HL-60 (cell line): ENCODE results near the gene OR1N1.

ENCODE experiments used
- GABPA ChIP-seq: IDR thresholded peaks from 2 replicates; pipeline ENCODE4 v1.6.1; 2012; ENCODE audit warnings: low read depth
- POLR2AphosphoS5 ChIP-seq: IDR thresholded peaks from 2 replicates; pipeline ENCODE4 v1.6.1; 2012; ENCODE audit warnings: low read depth
- SPI1 ChIP-seq: IDR thresholded peaks from 2 replicates; pipeline ENCODE4 v1.6.1; 2012; ENCODE audit warnings: low read depth, mild to moderate bottlenecking, borderline replicate concordance
- TF ChIP-seq, protein P1 (sequence below): IDR thresholded peaks from one replicate; pipeline ENCODE4 v1.5.1; 2011; ENCODE audit warnings: low read length, control low read depth, inconsistent platforms; ENCODE audit not compliant: insufficient read depth
- TF ChIP-seq, protein P2 (sequence below): IDR thresholded peaks from 2 replicates; pipeline ENCODE4 v1.6.1; 2012; ENCODE audit warnings: low read depth; ENCODE audit not compliant: insufficient replicate concordance

DNA sequence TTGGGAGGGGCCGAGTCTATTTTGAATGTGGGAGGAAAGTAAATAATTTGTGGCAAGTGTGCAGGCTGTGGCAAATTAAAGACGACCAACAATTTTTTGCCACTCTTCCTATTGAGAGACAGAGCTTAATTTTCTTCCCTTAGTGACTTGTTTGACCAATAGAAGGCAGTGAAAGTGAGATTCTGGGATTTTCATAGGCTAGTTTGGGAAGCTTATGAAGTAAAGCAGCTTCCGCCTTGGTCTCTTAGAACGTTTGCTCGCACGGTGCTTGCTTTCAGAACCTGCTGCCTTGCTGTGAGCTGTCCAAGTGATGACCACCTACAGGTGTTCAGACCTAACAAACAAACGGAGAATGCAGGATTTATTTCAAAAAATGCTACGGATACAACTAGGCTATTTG, 19.1 kb upstream of the OR1N1 start:
- TF ChIP-seq, protein P1, sequence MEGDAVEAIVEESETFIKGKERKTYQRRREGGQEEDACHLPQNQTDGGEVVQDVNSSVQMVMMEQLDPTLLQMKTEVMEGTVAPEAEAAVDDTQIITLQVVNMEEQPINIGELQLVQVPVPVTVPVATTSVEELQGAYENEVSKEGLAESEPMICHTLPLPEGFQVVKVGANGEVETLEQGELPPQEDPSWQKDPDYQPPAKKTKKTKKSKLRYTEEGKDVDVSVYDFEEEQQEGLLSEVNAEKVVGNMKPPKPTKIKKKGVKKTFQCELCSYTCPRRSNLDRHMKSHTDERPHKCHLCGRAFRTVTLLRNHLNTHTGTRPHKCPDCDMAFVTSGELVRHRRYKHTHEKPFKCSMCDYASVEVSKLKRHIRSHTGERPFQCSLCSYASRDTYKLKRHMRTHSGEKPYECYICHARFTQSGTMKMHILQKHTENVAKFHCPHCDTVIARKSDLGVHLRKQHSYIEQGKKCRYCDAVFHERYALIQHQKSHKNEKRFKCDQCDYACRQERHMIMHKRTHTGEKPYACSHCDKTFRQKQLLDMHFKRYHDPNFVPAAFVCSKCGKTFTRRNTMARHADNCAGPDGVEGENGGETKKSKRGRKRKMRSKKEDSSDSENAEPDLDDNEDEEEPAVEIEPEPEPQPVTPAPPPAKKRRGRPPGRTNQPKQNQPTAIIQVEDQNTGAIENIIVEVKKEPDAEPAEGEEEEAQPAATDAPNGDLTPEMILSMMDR = no peak
- TF ChIP-seq POLR2AphosphoS5 (no peak), GABPA (no peak), SPI1 (no peak)
- TF ChIP-seq, protein P2, sequence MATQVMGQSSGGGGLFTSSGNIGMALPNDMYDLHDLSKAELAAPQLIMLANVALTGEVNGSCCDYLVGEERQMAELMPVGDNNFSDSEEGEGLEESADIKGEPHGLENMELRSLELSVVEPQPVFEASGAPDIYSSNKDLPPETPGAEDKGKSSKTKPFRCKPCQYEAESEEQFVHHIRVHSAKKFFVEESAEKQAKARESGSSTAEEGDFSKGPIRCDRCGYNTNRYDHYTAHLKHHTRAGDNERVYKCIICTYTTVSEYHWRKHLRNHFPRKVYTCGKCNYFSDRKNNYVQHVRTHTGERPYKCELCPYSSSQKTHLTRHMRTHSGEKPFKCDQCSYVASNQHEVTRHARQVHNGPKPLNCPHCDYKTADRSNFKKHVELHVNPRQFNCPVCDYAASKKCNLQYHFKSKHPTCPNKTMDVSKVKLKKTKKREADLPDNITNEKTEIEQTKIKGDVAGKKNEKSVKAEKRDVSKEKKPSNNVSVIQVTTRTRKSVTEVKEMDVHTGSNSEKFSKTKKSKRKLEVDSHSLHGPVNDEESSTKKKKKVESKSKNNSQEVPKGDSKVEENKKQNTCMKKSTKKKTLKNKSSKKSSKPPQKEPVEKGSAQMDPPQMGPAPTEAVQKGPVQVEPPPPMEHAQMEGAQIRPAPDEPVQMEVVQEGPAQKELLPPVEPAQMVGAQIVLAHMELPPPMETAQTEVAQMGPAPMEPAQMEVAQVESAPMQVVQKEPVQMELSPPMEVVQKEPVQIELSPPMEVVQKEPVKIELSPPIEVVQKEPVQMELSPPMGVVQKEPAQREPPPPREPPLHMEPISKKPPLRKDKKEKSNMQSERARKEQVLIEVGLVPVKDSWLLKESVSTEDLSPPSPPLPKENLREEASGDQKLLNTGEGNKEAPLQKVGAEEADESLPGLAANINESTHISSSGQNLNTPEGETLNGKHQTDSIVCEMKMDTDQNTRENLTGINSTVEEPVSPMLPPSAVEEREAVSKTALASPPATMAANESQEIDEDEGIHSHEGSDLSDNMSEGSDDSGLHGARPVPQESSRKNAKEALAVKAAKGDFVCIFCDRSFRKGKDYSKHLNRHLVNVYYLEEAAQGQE = no peak
